ENCODE measurements around the gene C1orf87. TPM values are rescaled to one million over a fixed set of nuclear protein-coding genes. Genes with fewer than 3 reads are reported as not detected.

The C1orf87 gene
- total and polyA plus RNA-seq, 2 donors (not counting 1 experiment from before 2014, with no cell fraction given) = 0.10 to 0.50 TPM

DNA sequence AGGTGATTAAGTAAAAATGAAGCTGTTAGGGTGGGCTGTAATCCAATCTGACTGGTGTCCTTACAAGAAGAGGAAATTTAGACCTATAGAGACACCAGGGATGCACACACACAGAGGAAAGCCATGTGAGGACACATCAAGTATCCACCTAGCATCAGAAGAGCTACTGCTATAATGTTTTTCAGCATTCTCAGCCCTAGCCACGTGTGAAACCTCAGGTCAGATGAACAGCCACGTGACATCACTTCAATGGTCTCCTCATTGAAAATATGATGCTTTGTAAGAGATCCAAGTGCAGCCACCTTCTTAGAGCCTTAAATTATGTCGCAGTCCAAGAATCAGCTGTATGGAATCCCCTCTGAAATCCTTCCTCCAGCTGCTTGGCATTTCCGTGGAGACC, 65.1 kb downstream of the C1orf87 start:
- no peak for DNase-seq (ENCODE audit: low read depth in 2 of 2)
- Histone ChIP-seq H3K9ac (ENCODE audit: insufficient read depth, low read length) (no peak overlapping the region), H3K27me3 (ENCODE audit: control insufficient read depth, insufficient read depth, low read length) (no peaks in the 10 kb centered on the region), H3K9me3 (ENCODE audit: control insufficient read depth, insufficient read depth, low read depth, low read length) (no peaks in the 10 kb centered on the region), H3K4me1 (ENCODE audit: control insufficient read depth, extremely low read depth, insufficient read depth, low read length) (no peaks in the 10 kb centered on the region), H3K79me2 (ENCODE audit: control insufficient read depth, insufficient read depth, low read length) (no peaks in the 10 kb centered on the region), H4K20me1 (ENCODE audit: control insufficient read depth, extremely low read depth, insufficient read depth, low read length) (no peaks in the 10 kb centered on the region), H3K4me3 (replicated peaks in 1 of 4; ENCODE audit: control extremely low read depth in 1 of 4, insufficient read depth in 1 of 4, low read depth in 3 of 4, low read length in 4 of 4) (no peak overlapping the region), H2AFZ (ENCODE audit: low read length) (no peak overlapping the region), H3K27ac (ENCODE audit: insufficient read depth, low read length) (no peak overlapping the region), H3K4me2 (ENCODE audit: extremely low read depth, insufficient read depth, low read length) (no peak overlapping the region), H3K36me3 (ENCODE audit: control insufficient read depth, insufficient read depth, low read length) (no peaks in the 10 kb centered on the region)
- no peak for TF ChIP-seq EZH2 (IDR thresholded peaks at IDR 0.05; ENCODE audit: low read length, missing control alignments)
- TF ChIP-seq, protein P1, sequence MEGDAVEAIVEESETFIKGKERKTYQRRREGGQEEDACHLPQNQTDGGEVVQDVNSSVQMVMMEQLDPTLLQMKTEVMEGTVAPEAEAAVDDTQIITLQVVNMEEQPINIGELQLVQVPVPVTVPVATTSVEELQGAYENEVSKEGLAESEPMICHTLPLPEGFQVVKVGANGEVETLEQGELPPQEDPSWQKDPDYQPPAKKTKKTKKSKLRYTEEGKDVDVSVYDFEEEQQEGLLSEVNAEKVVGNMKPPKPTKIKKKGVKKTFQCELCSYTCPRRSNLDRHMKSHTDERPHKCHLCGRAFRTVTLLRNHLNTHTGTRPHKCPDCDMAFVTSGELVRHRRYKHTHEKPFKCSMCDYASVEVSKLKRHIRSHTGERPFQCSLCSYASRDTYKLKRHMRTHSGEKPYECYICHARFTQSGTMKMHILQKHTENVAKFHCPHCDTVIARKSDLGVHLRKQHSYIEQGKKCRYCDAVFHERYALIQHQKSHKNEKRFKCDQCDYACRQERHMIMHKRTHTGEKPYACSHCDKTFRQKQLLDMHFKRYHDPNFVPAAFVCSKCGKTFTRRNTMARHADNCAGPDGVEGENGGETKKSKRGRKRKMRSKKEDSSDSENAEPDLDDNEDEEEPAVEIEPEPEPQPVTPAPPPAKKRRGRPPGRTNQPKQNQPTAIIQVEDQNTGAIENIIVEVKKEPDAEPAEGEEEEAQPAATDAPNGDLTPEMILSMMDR (conservative IDR thresholded peaks at IDR 0.05 in 1 of 2, IDR thresholded peaks at IDR 0.05 in 1 of 2; ENCODE audit: low read depth in 1 of 2, low read length in 2 of 2) = no peak

DNA sequence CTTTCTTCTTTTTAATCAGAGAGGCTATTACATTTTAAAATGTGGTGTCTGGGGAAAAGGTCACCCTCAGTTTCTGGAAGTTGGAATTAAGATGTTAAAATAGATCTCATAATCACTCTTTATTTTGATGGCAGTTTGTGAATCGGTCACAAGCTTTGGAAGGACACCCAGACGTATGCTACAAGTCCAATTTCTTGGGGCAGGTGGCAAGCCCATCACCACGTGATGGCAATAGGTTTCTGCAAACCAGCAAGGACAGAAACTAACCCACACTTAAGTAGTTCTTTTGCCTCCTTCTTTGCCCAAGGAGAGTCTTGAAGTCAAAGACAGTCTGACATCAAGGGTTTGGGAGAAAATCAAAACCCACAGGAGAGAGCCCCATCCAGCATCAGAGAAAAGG, 72.9 kb downstream of the C1orf87 start:
- no peaks in the 10 kb centered on the region for H4K20me1 ChIP-seq (ENCODE audit: control insufficient read depth, extremely low read depth, insufficient read depth, low read length)
- no peaks in the 10 kb centered on the region for H3K79me2 ChIP-seq (ENCODE audit: control insufficient read depth, insufficient read depth, low read length)
- DNase-seq (ENCODE audit: low read depth in 2 of 2) = no peak
- H3K9me3 ChIP-seq (ENCODE audit: control insufficient read depth, insufficient read depth, low read depth, low read length) = no peaks in the 10 kb centered on the region
- H3K4me2 ChIP-seq (ENCODE audit: extremely low read depth, insufficient read depth, low read length) = no peak overlapping the region
- TF ChIP-seq, protein P1 (conservative IDR thresholded peaks at IDR 0.05 in 1 of 2, IDR thresholded peaks at IDR 0.05 in 1 of 2; ENCODE audit: low read depth in 1 of 2, low read length in 2 of 2) = no peak
- TF ChIP-seq EZH2 (IDR thresholded peaks at IDR 0.05; ENCODE audit: low read length, missing control alignments) = no peak
- H2AFZ ChIP-seq (ENCODE audit: low read length) = no peak overlapping the region
- H3K9ac ChIP-seq (ENCODE audit: insufficient read depth, low read length) = no peak overlapping the region
- H3K27me3 ChIP-seq (ENCODE audit: control insufficient read depth, insufficient read depth, low read length) = no peaks in the 10 kb centered on the region
- no peak overlapping the region for H3K27ac ChIP-seq (ENCODE audit: insufficient read depth, low read length)
- H3K4me3 ChIP-seq (replicated peaks in 1 of 4; ENCODE audit: control extremely low read depth in 1 of 4, insufficient read depth in 1 of 4, low read depth in 3 of 4, low read length in 4 of 4) = no peak overlapping the region
- no peaks in the 10 kb centered on the region for H3K4me1 ChIP-seq (ENCODE audit: control insufficient read depth, extremely low read depth, insufficient read depth, low read length)
- H3K36me3 ChIP-seq (ENCODE audit: control insufficient read depth, insufficient read depth, low read length) = no peaks in the 10 kb centered on the region

DNA sequence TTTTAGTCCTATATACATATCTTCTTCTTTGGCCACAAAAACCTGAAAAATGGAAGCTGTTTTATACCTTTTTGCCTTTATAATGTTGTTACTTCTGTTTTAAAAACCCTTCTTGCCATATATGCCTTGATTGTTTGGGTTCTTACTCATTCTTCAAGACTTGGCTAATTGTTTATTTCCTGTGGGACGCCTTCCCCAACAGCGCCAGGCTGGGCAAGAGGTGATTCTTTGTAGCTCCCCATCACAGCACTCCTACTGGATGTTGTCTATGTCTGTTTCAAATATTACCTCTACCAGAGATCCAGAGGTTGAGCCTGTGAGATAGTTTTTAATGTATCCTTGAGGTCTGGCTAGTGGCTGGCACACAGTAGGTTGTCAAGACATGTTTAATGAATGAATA, 73.8 kb downstream of the C1orf87 start:
- H3K27ac ChIP-seq (ENCODE audit: insufficient read depth, low read length) = no peak overlapping the region
- no peaks in the 10 kb centered on the region for H3K9me3 ChIP-seq (ENCODE audit: control insufficient read depth, insufficient read depth, low read depth, low read length)
- no peak for DNase-seq (ENCODE audit: low read depth in 2 of 2)
- no peak overlapping the region for H2AFZ ChIP-seq (ENCODE audit: low read length)
- H3K4me1 ChIP-seq (ENCODE audit: control insufficient read depth, extremely low read depth, insufficient read depth, low read length) = peaks cover 2% of the 10 kb centered on the region
- H3K9ac ChIP-seq (ENCODE audit: insufficient read depth, low read length) = no peak overlapping the region
- no peak overlapping the region for H3K4me2 ChIP-seq (ENCODE audit: extremely low read depth, insufficient read depth, low read length)
- no peaks in the 10 kb centered on the region for H3K79me2 ChIP-seq (ENCODE audit: control insufficient read depth, insufficient read depth, low read length)
- no peaks in the 10 kb centered on the region for H4K20me1 ChIP-seq (ENCODE audit: control insufficient read depth, extremely low read depth, insufficient read depth, low read length)
- TF ChIP-seq EZH2 (IDR thresholded peaks at IDR 0.05; ENCODE audit: low read length, missing control alignments) = no peak
- TF ChIP-seq, protein P1 (conservative IDR thresholded peaks at IDR 0.05 in 1 of 2, IDR thresholded peaks at IDR 0.05 in 1 of 2; ENCODE audit: low read depth in 1 of 2, low read length in 2 of 2) = no peak
- no peak overlapping the region for H3K4me3 ChIP-seq (replicated peaks in 1 of 4; ENCODE audit: control extremely low read depth in 1 of 4, insufficient read depth in 1 of 4, low read depth in 3 of 4, low read length in 4 of 4)
- H3K27me3 ChIP-seq (ENCODE audit: control insufficient read depth, insufficient read depth, low read length) = no peaks in the 10 kb centered on the region
- H3K36me3 ChIP-seq (ENCODE audit: control insufficient read depth, insufficient read depth, low read length) = no peaks in the 10 kb centered on the region

Data from fibroblast of lung (primary cell).